GM23248 (cell line): ENCODE data around the gene LAPTM5. TPM values are rescaled to one million over a fixed set of nuclear protein-coding genes. Genes with fewer than 3 reads are reported as not detected.

ENCODE experiments used
- DNase-seq: peaks from one replicate; pipeline ENCODE4 v3.0.0-alpha.2; 2015
- H2AFZ ChIP-seq: fragments of 200-600 bp; sonication (generic); 2 replicates; pipeline ENCODE4 v1.6.1; 2016; ENCODE audit warnings: antibody characterized with exemption
- H3F3A ChIP-seq: fragments of 200-600 bp; sonication (generic); 2 replicates; pipeline ENCODE4 v1.6.1; 2016; ENCODE audit warnings: mild to moderate bottlenecking, antibody characterized with exemption, mixed run types; ENCODE audit not compliant: insufficient read depth
- H3K27ac ChIP-seq: fragments of 200-600 bp; sonication (generic); 2 replicates; pipeline ENCODE4 v1.5.1; 2016; ENCODE audit warnings: mild to moderate bottlenecking
- H3K27me3 ChIP-seq: fragments of 200-600 bp; sonication (generic); replicated peaks from 2 replicates; pipeline ENCODE4 v1.6.1; 2016; ENCODE audit warnings: mild to moderate bottlenecking; ENCODE audit not compliant: insufficient read depth
- H3K36me3 ChIP-seq: fragments of 200-600 bp; sonication (generic); 2 replicates; pipeline ENCODE4 v1.6.1; 2016; ENCODE audit warnings: low read depth, mild to moderate bottlenecking
- H3K4me1 ChIP-seq: fragments of 200-600 bp; sonication (generic); 2 replicates; pipeline ENCODE4 v1.6.1; 2016; ENCODE audit warnings: mild to moderate bottlenecking; ENCODE audit not compliant: insufficient read depth
- H3K4me2 ChIP-seq: fragments of 200-600 bp; sonication (generic); one replicate; pipeline ENCODE4 v1.6.1; 2016; ENCODE audit warnings: mild to moderate bottlenecking; ENCODE audit not compliant: unreplicated experiment
- H3K4me3 ChIP-seq: fragments of 200-600 bp; sonication (generic); 2 replicates; pipeline ENCODE4 v1.5.1; 2016; ENCODE audit warnings: mild to moderate bottlenecking
- H3K79me2 ChIP-seq: fragments of 200-600 bp; sonication (generic); 2 replicates; pipeline ENCODE4 v1.6.1; 2016; ENCODE audit warnings: mild to moderate bottlenecking; ENCODE audit not compliant: insufficient read depth
- H3K9ac ChIP-seq: fragments of 200-600 bp; sonication (generic); 2 replicates; pipeline ENCODE4 v1.6.1; 2016; ENCODE audit warnings: mild to moderate bottlenecking
- H3K9me2 ChIP-seq: fragments of 200-600 bp; sonication (generic); 2 replicates; pipeline ENCODE4 v1.6.1; 2016; ENCODE audit warnings: mixed run types, mild to moderate bottlenecking, moderate library complexity; ENCODE audit not compliant: insufficient read depth
- H3K9me3 ChIP-seq: fragments of 200-600 bp; sonication (generic); one replicate; pipeline ENCODE4 v1.6.1; 2017; ENCODE audit warnings: low read depth
- H4K20me1 ChIP-seq: fragments of 200-600 bp; sonication (generic); 2 replicates; pipeline ENCODE4 v1.6.0; 2016; ENCODE audit not compliant: insufficient read depth
- EZH2 ChIP-seq: fragments of 200-600 bp; sonication (generic); IDR thresholded peaks from 2 replicates; pipeline ENCODE4 v1.6.1; 2018; ENCODE audit warnings: antibody characterized with exemption, mild to moderate bottlenecking; ENCODE audit not compliant: insufficient read depth, poor library complexity, severe bottlenecking
- EZH2phosphoT487 ChIP-seq: fragments of 200-600 bp; sonication (generic); IDR thresholded peaks from 2 replicates; pipeline ENCODE4 v1.6.1; 2018; ENCODE audit warnings: antibody characterized with exemption, moderate library complexity, mild to moderate bottlenecking, low read depth; ENCODE audit not compliant: insufficient read depth
- WGBS, 2 experiments: methylation state at CpG; one replicate each; pipeline ENCODE4 v1.1.6; 2015 to 2017; ENCODE audit warnings: low lambda C conversion rate in 2 of 2, low coverage in 1 of 2; ENCODE audit errors: missing lambda C conversion rate in 2 of 2; 5-methylcytosine and 5-hydroxymethylcytosine counted together
- in situ Hi-C: fragments of 300-500 bp; cut with MboI; formaldehyde crosslinking; loops from 2 replicates; pipeline ENCODE4 v1.15.0; 2020
- microRNA-seq: library from miRNA; unstranded; fragments of <30 nt; microRNA quantifications from one replicate; pipeline ENCODE4, GENCODE V29; 2016; ENCODE audit warnings: borderline number of aligned reads
- polyA plus RNA-seq: library from polyadenylated mRNA; unstranded; fragments of >200 nt; fragmentation: Nextera tagmentation; extraction: Ambion mirVana; gene quantifications from 2 replicates; pipeline ENCODE4 v1.2.1, GENCODE V29; 2016
- small RNA-seq: library from RNA; depleted of rRNA; stranded (forward); fragments of <200 nt; gene quantifications from one replicate; pipeline ENCODE3, GENCODE V24; 2014; ENCODE audit warnings: low read depth, low replicate concordance
- total RNA-seq: library from RNA; depleted of rRNA; stranded (reverse); fragments of >200 nt; shearing (Covaris generic); gene quantifications from 2 replicates; pipeline ENCODE4 v1.2.3, GENCODE V29; 2014; rRNA removed

Gene LAPTM5
- total and polyA plus RNA-seq, 2 experiments from 2014 or later, result 0.36 TPM; not detected in 1

GRCh38 chr1:30685796-30686165, 71.8 kb downstream of the LAPTM5 start:
- Histone ChIP-seq H3K4me1 (peaks cover 7% of the 10 kb centered on the region; the same call in 1 of the 2 replicates), H3F3A (0 out of 2 replicates have a peak, but pooled peaks cover 3% of the 10 kb centered on the region), H3K27ac (no peak overlapping the region), H3K4me2 (no peak overlapping the region), H3K9me3 (no peaks in the 10 kb centered on the region), H3K4me3 (no peak overlapping the region), H2AFZ (no peak overlapping the region), H3K36me3 (no peaks in the 10 kb centered on the region), H3K9me2 (no peaks in the 10 kb centered on the region), H3K79me2 (no peaks in the 10 kb centered on the region), H3K9ac (no peak overlapping the region), H3K27me3 (peaks cover 15% of the 10 kb centered on the region), H4K20me1 (no peaks in the 10 kb centered on the region)
- in situ Hi-C loops, result no loop called here
- TF ChIP-seq EZH2 (no peak), EZH2phosphoT487 (no peak)
- WGBS, 2 experiments, result 79% methylated on average over 8 to 11 of the region's 11 CpGs
- DNase-seq, result no peak

- no peak overlapping the region for H3K9ac ChIP-seq
- H3K36me3 ChIP-seq, result no peaks in the 10 kb centered on the region
- no peak overlapping the region for H3K4me3 ChIP-seq
- H3K27me3 ChIP-seq, result peaks cover 15% of the 10 kb centered on the region
- in situ Hi-C loops, result no loop called here
- H3K79me2 ChIP-seq, result no peaks in the 10 kb centered on the region
- 0 out of 2 replicates have a peak, but pooled peaks cover 3% of the 10 kb centered on the region for H3F3A ChIP-seq
- no peaks in the 10 kb centered on the region for H3K9me3 ChIP-seq
- H3K4me2 ChIP-seq, result no peak overlapping the region
- H2AFZ ChIP-seq, result no peak overlapping the region
- no peak overlapping the region for H3K27ac ChIP-seq
- no peak for DNase-seq
- peaks cover 3% of the 10 kb centered on the region; the same call in 1 of the 2 replicates for H3K4me1 ChIP-seq
- 53 to 58% methylated on average over 19 to 56 of the region's 56 CpGs for WGBS, 2 experiments
- H3K9me2 ChIP-seq, result no peaks in the 10 kb centered on the region
- TF ChIP-seq EZH2, result no peak
- no peak for TF ChIP-seq EZH2phosphoT487
- H4K20me1 ChIP-seq, result no peaks in the 10 kb centered on the region
Measured at GRCh38 chr1:30684881-30685795, 72.4 kb downstream of the LAPTM5 start.

- no peaks in the 10 kb centered on the region for H4K20me1 ChIP-seq
- no peak overlapping the region for H3K27ac ChIP-seq
- H3K79me2 ChIP-seq, result no peaks in the 10 kb centered on the region
- H3K9ac ChIP-seq, result no peak overlapping the region
- in situ Hi-C loops, result no loop called here
- 64 to 68% methylated on average over 4 of the region's 4 CpGs for WGBS, 2 experiments
- no peak overlapping the region for H2AFZ ChIP-seq
- no peaks in the 10 kb centered on the region for H3K36me3 ChIP-seq
- H3K9me2 ChIP-seq, result no peaks in the 10 kb centered on the region
- no peak for DNase-seq
- H3K4me3 ChIP-seq, result no peak overlapping the region
- H3K4me2 ChIP-seq, result no peak overlapping the region
- no peaks in the 10 kb centered on the region for H3K9me3 ChIP-seq
- H3K4me1 ChIP-seq, result no peaks in the 10 kb centered on the region
- peaks cover 15% of the 10 kb centered on the region for H3K27me3 ChIP-seq
- TF ChIP-seq EZH2, result no peak
- TF ChIP-seq EZH2phosphoT487, result no peak
- H3F3A ChIP-seq, result no peaks in the 10 kb centered on the region
Measured at GRCh38 chr1:30684259-30684658, 73.3 kb downstream of the LAPTM5 start.

GRCh38 chr1:30683699-30684098, 73.9 kb downstream of the LAPTM5 start:
- no peaks in the 10 kb centered on the region for H3K9me3 ChIP-seq
- H3K9ac ChIP-seq, result no peak overlapping the region
- H3K27ac ChIP-seq, result no peak overlapping the region
- no peak for TF ChIP-seq EZH2
- TF ChIP-seq EZH2phosphoT487, result no peak
- in situ Hi-C loops, result no loop called here
- H3K79me2 ChIP-seq, result no peaks in the 10 kb centered on the region
- no peaks in the 10 kb centered on the region for H3K4me1 ChIP-seq
- no peak for DNase-seq
- WGBS, 2 experiments, result 72 to 73% methylated on average over 5 of the region's 5 CpGs
- H3F3A ChIP-seq, result no peaks in the 10 kb centered on the region
- H2AFZ ChIP-seq, result no peak overlapping the region
- H3K36me3 ChIP-seq, result no peaks in the 10 kb centered on the region
- no peaks in the 10 kb centered on the region for H4K20me1 ChIP-seq
- H3K4me3 ChIP-seq, result no peak overlapping the region
- no peak overlapping the region for H3K4me2 ChIP-seq
- peaks cover 15% of the 10 kb centered on the region for H3K27me3 ChIP-seq
- H3K9me2 ChIP-seq, result no peaks in the 10 kb centered on the region

Small RNAs within 50 kb of the gene (microRNA-seq; reads per million reads assigned to microRNA genes)
- not detected for gene MIR4420

Small RNAs within 50 kb of the gene (small RNA-seq; reads per million reads assigned to genes)
- gene MIR4420, result not detected

Other genes starting within 250 kb of the LAPTM5 start
- 0.32 TPM in 1 of 2 replicates, not detected in the other for gene MATN1, start 34.2 kb downstream of the LAPTM5 start, total RNA-seq
- 0.11 TPM in 1 of 2 replicates, not detected in the other for gene MATN1, start 34.2 kb downstream of the LAPTM5 start, polyA plus RNA-seq
- 39.7 and 40.7 TPM in 2 replicates for gene SDC3, start 151.0 kb upstream of the LAPTM5 start, total RNA-seq
- 6.6 and 6.9 TPM in 2 replicates for gene SDC3, start 151.0 kb upstream of the LAPTM5 start, polyA plus RNA-seq